GM12864 (cell line): Measurements from ENCODE around the gene OR52N4.

Experiments used
- DNase-seq: peaks from one replicate; pipeline ENCODE4 v3.0.0-alpha.2; 2011; ENCODE audit warnings: low read depth
- H3K4me3 ChIP-seq: 2 replicates; pipeline ENCODE4 v1.5.1; 2011; ENCODE audit warnings: mild to moderate bottlenecking, low read depth, low read length, control low read depth
- TF ChIP-seq, protein P1 (sequence below): IDR thresholded peaks from 2 replicates; pipeline ENCODE4 v1.5.1; 2011; ENCODE audit warnings: low read depth, mild to moderate bottlenecking, moderate library complexity, low read length, control low read depth, inconsistent platforms; ENCODE audit errors: missing control alignments

OR52N4 gene

DNA sequence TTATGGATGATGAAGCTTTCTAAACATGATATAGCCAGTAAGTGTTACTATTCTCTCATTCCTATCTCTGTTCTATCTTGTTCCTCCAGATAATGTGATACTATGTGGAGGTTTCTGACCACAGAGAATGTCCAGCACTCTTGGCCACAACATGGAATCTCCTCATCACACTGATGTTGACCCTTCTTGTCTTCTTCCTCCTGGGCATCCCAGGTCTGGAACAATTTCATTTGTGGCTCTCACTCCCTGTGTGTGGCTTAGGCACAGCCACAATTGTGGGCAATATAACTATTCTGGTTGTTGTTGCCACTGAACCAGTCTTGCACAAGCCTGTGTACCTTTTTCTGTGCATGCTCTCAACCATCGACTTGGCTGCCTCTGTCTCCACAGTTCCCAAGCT, 27.7 kb upstream of the OR52N4 start:
- no peak for DNase-seq
- H3K4me3 ChIP-seq = no peak overlapping the region
- TF ChIP-seq, protein P1, sequence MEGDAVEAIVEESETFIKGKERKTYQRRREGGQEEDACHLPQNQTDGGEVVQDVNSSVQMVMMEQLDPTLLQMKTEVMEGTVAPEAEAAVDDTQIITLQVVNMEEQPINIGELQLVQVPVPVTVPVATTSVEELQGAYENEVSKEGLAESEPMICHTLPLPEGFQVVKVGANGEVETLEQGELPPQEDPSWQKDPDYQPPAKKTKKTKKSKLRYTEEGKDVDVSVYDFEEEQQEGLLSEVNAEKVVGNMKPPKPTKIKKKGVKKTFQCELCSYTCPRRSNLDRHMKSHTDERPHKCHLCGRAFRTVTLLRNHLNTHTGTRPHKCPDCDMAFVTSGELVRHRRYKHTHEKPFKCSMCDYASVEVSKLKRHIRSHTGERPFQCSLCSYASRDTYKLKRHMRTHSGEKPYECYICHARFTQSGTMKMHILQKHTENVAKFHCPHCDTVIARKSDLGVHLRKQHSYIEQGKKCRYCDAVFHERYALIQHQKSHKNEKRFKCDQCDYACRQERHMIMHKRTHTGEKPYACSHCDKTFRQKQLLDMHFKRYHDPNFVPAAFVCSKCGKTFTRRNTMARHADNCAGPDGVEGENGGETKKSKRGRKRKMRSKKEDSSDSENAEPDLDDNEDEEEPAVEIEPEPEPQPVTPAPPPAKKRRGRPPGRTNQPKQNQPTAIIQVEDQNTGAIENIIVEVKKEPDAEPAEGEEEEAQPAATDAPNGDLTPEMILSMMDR = no peak

- TF ChIP-seq, protein P1 = no peak
- no peak for DNase-seq
- no peak overlapping the region for H3K4me3 ChIP-seq
Measured at GRCh38 chr11:5727691-5728090, 26.4 kb upstream of the OR52N4 start.

GRCh38 chr11:5736396-5736795, 17.6 kb upstream of the OR52N4 start, which contains the start of gene OR56B1:
TSS of gene OR56B1 (plus strand) at chr11:5736448. CDS start at chr11:5736517, 69 bp downstream.
- no peak within 1 kb of the TSS for H3K4me3 ChIP-seq
- no peak for DNase-seq
- TF ChIP-seq, protein P1 = no peak

DNA sequence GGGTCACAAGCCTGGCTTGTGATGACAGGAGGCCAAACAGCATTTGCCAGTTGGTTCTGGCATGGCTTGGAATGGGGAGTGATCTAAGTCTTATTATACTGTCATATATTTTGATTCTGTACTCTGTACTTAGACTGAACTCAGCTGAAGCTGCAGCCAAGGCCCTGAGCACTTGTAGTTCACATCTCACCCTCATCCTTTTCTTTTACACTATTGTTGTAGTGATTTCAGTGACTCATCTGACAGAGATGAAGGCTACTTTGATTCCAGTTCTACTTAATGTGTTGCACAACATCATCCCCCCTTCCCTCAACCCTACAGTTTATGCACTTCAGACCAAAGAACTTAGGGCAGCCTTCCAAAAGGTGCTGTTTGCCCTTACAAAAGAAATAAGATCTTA, 17.0 kb upstream of the OR52N4 start:
- TF ChIP-seq, protein P1 = no peak
- no peak for DNase-seq
- no peak overlapping the region for H3K4me3 ChIP-seq

DNA sequence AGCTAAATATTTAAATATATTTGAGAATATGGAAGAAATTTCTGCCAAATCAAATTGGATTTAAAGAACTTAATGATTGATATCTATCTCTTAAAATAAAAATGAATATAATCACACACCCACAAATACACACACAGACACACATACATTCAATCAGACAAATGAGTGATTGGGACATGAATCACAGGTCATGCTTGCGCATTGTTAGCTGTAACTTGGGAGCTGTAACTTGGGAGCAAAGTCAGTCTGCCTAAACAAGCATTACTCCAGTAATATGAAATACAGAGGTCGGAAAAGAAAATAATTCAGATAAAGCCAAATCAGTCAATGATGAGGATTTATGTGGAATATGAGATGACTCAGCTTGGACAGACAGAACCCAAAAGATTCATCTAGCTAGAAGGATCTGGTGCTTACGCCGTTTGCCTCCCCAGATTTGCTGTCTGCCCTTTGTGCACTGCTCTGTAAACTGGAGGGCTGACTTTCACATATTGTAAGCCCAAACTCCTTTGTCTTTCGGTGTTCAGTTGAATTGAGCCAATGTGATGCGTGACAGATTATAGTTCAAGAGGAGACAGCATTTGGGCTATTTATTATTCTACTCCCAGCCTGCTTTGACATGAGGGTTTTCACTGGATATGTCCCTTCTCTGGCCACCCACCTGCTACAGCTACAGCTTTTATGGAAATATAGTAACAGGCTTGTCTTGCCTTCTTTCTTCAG, 16.2 kb upstream of the OR52N4 start:
- no peak overlapping the region for H3K4me3 ChIP-seq
- TF ChIP-seq, protein P1 = no peak
- no peak for DNase-seq

- TF ChIP-seq, protein P1 = no peak
- no peak for DNase-seq
- H3K4me3 ChIP-seq = no peak overlapping the region
Measured at GRCh38 chr11:5738431-5738830, 15.6 kb upstream of the OR52N4 start.

DNA sequence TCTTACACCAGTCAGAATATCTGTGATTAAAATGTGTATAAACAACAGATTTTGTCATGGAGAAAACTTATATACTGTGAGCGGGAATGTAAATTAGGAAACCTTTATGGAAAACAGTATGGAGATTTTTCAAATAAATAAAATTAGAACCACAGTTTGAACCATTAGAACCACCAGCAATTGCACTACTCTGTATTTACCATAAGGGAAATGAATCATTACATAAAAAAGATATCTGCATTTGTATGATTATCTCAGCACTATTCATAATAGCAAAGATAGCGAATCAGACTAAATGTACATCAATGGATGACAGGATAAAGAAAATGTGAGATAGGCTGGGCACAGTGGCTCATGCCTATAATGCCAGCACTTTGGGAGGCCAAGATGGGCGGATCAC, 7.4 kb upstream of the OR52N4 start:
- no peak for DNase-seq
- TF ChIP-seq, protein P1 = no peak
- no peak overlapping the region for H3K4me3 ChIP-seq
